ENCODE results near the gene ST3GAL3.

Gene ST3GAL3

GRCh38 chr1:43946236-43947060 lies 239.1 kb downstream of the ST3GAL3 start, which contains the start of gene IPO13:
TSS of gene IPO13 (plus strand) at chr1:43946950. CDS start at chr1:43947601, 651 bp downstream.
- peak within 1 kb of the TSS; percentile 80 for H3K4me3 ChIP-seq (ENCODE audit: low read depth, low read length)
- no peaks in the 10 kb centered on the region for H3K4me1 ChIP-seq
- H3K27me3 ChIP-seq, result no peaks in the 10 kb centered on the region
- no peaks in the 10 kb centered on the region; the same call in 1 of the 2 replicates for H3K36me3 ChIP-seq
- H3K9me3 ChIP-seq, result no peaks in the 10 kb centered on the region
- DNase-seq, result peak; percentile 94
- peak; percentile 51 for TF ChIP-seq CTCF (IDR thresholded peaks at IDR 0.05; ENCODE audit: low read depth, low read length)

GRCh38 chr1:43947061-43947873 lies 239.9 kb downstream of the ST3GAL3 start:
- DNase-seq, result no peak

GRCh38 chr1:43947874-43948437 lies 240.6 kb downstream of the ST3GAL3 start:
- no peak for TF ChIP-seq CTCF (IDR thresholded peaks at IDR 0.05; ENCODE audit: low read depth, low read length)
- H3K9me3 ChIP-seq, result no peaks in the 10 kb centered on the region
- no peaks in the 10 kb centered on the region for H3K27me3 ChIP-seq
- H3K4me1 ChIP-seq, result no peaks in the 10 kb centered on the region
- H3K36me3 ChIP-seq, result no peaks in the 10 kb centered on the region; the same call in 1 of the 2 replicates
- DNase-seq, result peak; percentile 30
- H3K4me3 ChIP-seq (ENCODE audit: low read depth, low read length), result peak overlapping the region; percentile 80

More at GRCh38 chr1:43947061-43947873, 239.9 kb downstream of the ST3GAL3 start:
- H3K9me3 ChIP-seq, result no peaks in the 10 kb centered on the region
- TF ChIP-seq CTCF (IDR thresholded peaks at IDR 0.05; ENCODE audit: low read depth, low read length), result no peak
- H3K27me3 ChIP-seq, result no peaks in the 10 kb centered on the region
- H3K4me3 ChIP-seq (ENCODE audit: low read depth, low read length), result peak overlapping the region; percentile 80
- no peaks in the 10 kb centered on the region; the same call in 1 of the 2 replicates for H3K36me3 ChIP-seq
- no peaks in the 10 kb centered on the region for H3K4me1 ChIP-seq

GRCh38 chr1:43949678-43950077 lies 242.3 kb downstream of the ST3GAL3 start:
- no peaks in the 10 kb centered on the region for H3K9me3 ChIP-seq
- no peaks in the 10 kb centered on the region for H3K27me3 ChIP-seq
- DNase-seq, result no peak
- H3K4me1 ChIP-seq, result no peaks in the 10 kb centered on the region
- no peaks in the 10 kb centered on the region; the same call in 1 of the 2 replicates for H3K36me3 ChIP-seq
- no peak overlapping the region for H3K4me3 ChIP-seq (ENCODE audit: low read depth, low read length)
- TF ChIP-seq CTCF (IDR thresholded peaks at IDR 0.05; ENCODE audit: low read depth, low read length), result no peak

GRCh38 chr1:43951021-43951985 lies 244.0 kb downstream of the ST3GAL3 start:
- no peaks in the 10 kb centered on the region; the same call in 1 of the 2 replicates for H3K36me3 ChIP-seq
- H3K27me3 ChIP-seq, result no peaks in the 10 kb centered on the region
- no peak for DNase-seq
- H3K4me1 ChIP-seq, result no peaks in the 10 kb centered on the region
- no peak overlapping the region for H3K4me3 ChIP-seq (ENCODE audit: low read depth, low read length)
- no peak for TF ChIP-seq CTCF (IDR thresholded peaks at IDR 0.05; ENCODE audit: low read depth, low read length)
- H3K9me3 ChIP-seq, result no peaks in the 10 kb centered on the region

Data from BE2C (cell line).